ENCODE data around the gene DOK6. TPM values are rescaled to one million over a fixed set of nuclear protein-coding genes. Genes with fewer than 3 reads are reported as not detected.

The DOK6 gene
- total RNA-seq, 4 donors from 2014 or later: 0.13 to 0.17 TPM; not detected in 2

- no peak for DNase-seq
- TF ChIP-seq POLR2A (IDR thresholded peaks at IDR 0.05) (no peak), CTCF (IDR thresholded peaks at IDR 0.05 in 4 of 5, conservative IDR thresholded peaks at IDR 0.05 in 1 of 5) (no peak)
- no peaks in the 10 kb centered on the region for H3K36me3 ChIP-seq
- ATAC-seq: no peak
- no peaks in the 10 kb centered on the region for H3K9me3 ChIP-seq
- in situ Hi-C loops (cut with MboI; ENCODE audit: low sequenced_read_pairs in 4 of 4) (no loop called here), intact Hi-C loops (cut with DNase I; ENCODE audit: low total_unique reads) (no loop called here)
- H3K27ac ChIP-seq: no peak overlapping the region
- no peaks in the 10 kb centered on the region for H3K4me1 ChIP-seq
- no peak overlapping the region for H3K4me3 ChIP-seq
- H3K27me3 ChIP-seq: no peaks in the 10 kb centered on the region
Measured at GRCh38 chr18:69754108-69754507, 353.4 kb downstream of the DOK6 start.

- no peak for ATAC-seq
- no peak overlapping the region for H3K27ac ChIP-seq
- in situ Hi-C loops (cut with MboI; ENCODE audit: low sequenced_read_pairs in 4 of 4): no loop called here
Measured at GRCh38 chr18:69755041-69755440, 354.4 kb downstream of the DOK6 start.

GRCh38 chr18:69755856-69756496 lies 355.3 kb downstream of the DOK6 start:
- no peak overlapping the region for H3K27ac ChIP-seq
- ATAC-seq: no peak
- DNase-seq: no peak
- TF ChIP-seq CTCF (IDR thresholded peaks at IDR 0.05 in 4 of 5, conservative IDR thresholded peaks at IDR 0.05 in 1 of 5): no peak
- TF ChIP-seq POLR2A (IDR thresholded peaks at IDR 0.05): no peak
- no peaks in the 10 kb centered on the region for H3K36me3 ChIP-seq
- H3K4me1 ChIP-seq: no peaks in the 10 kb centered on the region
- H3K27me3 ChIP-seq: no peaks in the 10 kb centered on the region
- in situ Hi-C loops (cut with MboI; ENCODE audit: low sequenced_read_pairs in 4 of 4): no loop called here
- no peak overlapping the region for H3K4me3 ChIP-seq
- intact Hi-C loops (cut with DNase I; ENCODE audit: low total_unique reads): no loop called here
- no peaks in the 10 kb centered on the region for H3K9me3 ChIP-seq

More at GRCh38 chr18:69755041-69755440, 354.4 kb downstream of the DOK6 start:
- Histone ChIP-seq H3K4me1 (no peaks in the 10 kb centered on the region), H3K36me3 (no peaks in the 10 kb centered on the region), H3K27me3 (no peaks in the 10 kb centered on the region), H3K4me3 (no peak overlapping the region), H3K9me3 (no peaks in the 10 kb centered on the region)
- no peak for TF ChIP-seq CTCF (IDR thresholded peaks at IDR 0.05 in 4 of 5, conservative IDR thresholded peaks at IDR 0.05 in 1 of 5)
- intact Hi-C loops (cut with DNase I; ENCODE audit: low total_unique reads): no loop called here
- no peak for DNase-seq

- Histone ChIP-seq H3K27ac (no peak overlapping the region), H3K4me3 (no peak overlapping the region), H3K9me3 (no peaks in the 10 kb centered on the region), H3K36me3 (no peaks in the 10 kb centered on the region), H3K27me3 (no peaks in the 10 kb centered on the region), H3K4me1 (no peaks in the 10 kb centered on the region)
- DNase-seq (no peak), ATAC-seq (no peak)
- no peak for TF ChIP-seq CTCF (IDR thresholded peaks at IDR 0.05 in 4 of 5, conservative IDR thresholded peaks at IDR 0.05 in 1 of 5)
- no peak for TF ChIP-seq POLR2A (IDR thresholded peaks at IDR 0.05)
- intact Hi-C loops (cut with DNase I; ENCODE audit: low total_unique reads) (no loop called here), in situ Hi-C loops (cut with MboI; ENCODE audit: low sequenced_read_pairs in 4 of 4) (no loop called here)
Measured at GRCh38 chr18:69757733-69758132, 357.0 kb downstream of the DOK6 start.

- Histone ChIP-seq H3K4me1 (no peaks in the 10 kb centered on the region), H3K27ac (no peak overlapping the region), H3K9me3 (no peaks in the 10 kb centered on the region), H3K36me3 (no peaks in the 10 kb centered on the region), H3K27me3 (no peaks in the 10 kb centered on the region), H3K4me3 (no peak overlapping the region)
- DNase-seq: no peak
- intact Hi-C loops (cut with DNase I; ENCODE audit: low total_unique reads) (no loop called here), in situ Hi-C loops (cut with MboI; ENCODE audit: low sequenced_read_pairs in 4 of 4) (no loop called here)
- no peak for TF ChIP-seq POLR2A (IDR thresholded peaks at IDR 0.05)
- no peak for TF ChIP-seq CTCF (IDR thresholded peaks at IDR 0.05 in 4 of 5, conservative IDR thresholded peaks at IDR 0.05 in 1 of 5)
- ATAC-seq: no peak
Measured at GRCh38 chr18:69758458-69758857, 357.8 kb downstream of the DOK6 start.
